DND-41 (cell line): ENCODE data around the gene SLC25A26.

Experiments used
- ATAC-seq: fragments of 200-7000 bp; cut with Tn5 transposase; 3 replicates; pipeline ENCODE4 v1.9.1; 2021; ENCODE audit warnings: low read depth; ENCODE audit not compliant: insufficient read depth
- DNase-seq: peaks from one replicate; pipeline ENCODE4 v3.0.0-alpha.2; 2020
- H2AFZ ChIP-seq: 2 replicates; pipeline ENCODE4 v1.6.0; 2012; ENCODE audit warnings: low read depth, low read length
- H3K27ac ChIP-seq: 2 replicates; pipeline ENCODE4 v1.5.1; 2012; ENCODE audit warnings: low read length, inconsistent platforms
- H3K27me3 ChIP-seq: fragments of 200-600 bp; sonication (generic); 2 replicates; pipeline ENCODE4 v1.6.0; 2012; ENCODE audit warnings: low read length, mild to moderate bottlenecking, inconsistent platforms; ENCODE audit not compliant: insufficient read depth, poor library complexity
- H3K36me3 ChIP-seq: 2 replicates; pipeline ENCODE4 v1.5.1; 2012; ENCODE audit warnings: low read length, inconsistent platforms; ENCODE audit not compliant: insufficient read depth
- H3K4me1 ChIP-seq: 2 replicates; pipeline ENCODE4 v1.5.1; 2012; ENCODE audit warnings: mild to moderate bottlenecking, low read length; ENCODE audit not compliant: insufficient read depth
- H3K4me2 ChIP-seq: 2 replicates; pipeline ENCODE4 v1.6.0; 2012; ENCODE audit warnings: mild to moderate bottlenecking, moderate library complexity, low read length, inconsistent platforms; ENCODE audit not compliant: insufficient read depth
- H3K4me3 ChIP-seq, 2 experiments: fragments of 200-600 bp in 1 of 2; shearing (Covaris generic) in 1 of 2; 2 replicates each; pipeline ENCODE4 v1.5.1; 2012 to 2016; ENCODE audit warnings: inconsistent platforms in 2 of 2, low read length in 2 of 2, mild to moderate bottlenecking in 2 of 2, low read depth in 1 of 2, moderate library complexity in 1 of 2
- H3K79me2 ChIP-seq: 2 replicates; pipeline ENCODE4 v1.6.0; 2012; ENCODE audit warnings: low read length, inconsistent platforms; ENCODE audit not compliant: insufficient read depth
- H3K9ac ChIP-seq: 2 replicates; pipeline ENCODE4 v1.6.0; 2012; ENCODE audit warnings: low read depth, mild to moderate bottlenecking, inconsistent platforms, low read length, moderate library complexity
- H3K9me3 ChIP-seq: 2 replicates; pipeline ENCODE4 v1.5.1; 2012; ENCODE audit warnings: low read length, moderate library complexity, mild to moderate bottlenecking, inconsistent platforms; ENCODE audit not compliant: insufficient read depth, severe bottlenecking
- H4K20me1 ChIP-seq: 2 replicates; pipeline ENCODE4 v1.6.0; 2012; ENCODE audit warnings: low read length; ENCODE audit not compliant: insufficient read depth
- EZH2 ChIP-seq: IDR thresholded peaks from 3 replicates; pipeline ENCODE4 v1.6.1; 2012; ENCODE audit warnings: borderline replicate concordance, low read depth, mild to moderate bottlenecking, moderate library complexity, low read length, inconsistent platforms; ENCODE audit not compliant: severe bottlenecking
- TF ChIP-seq, protein P1 (sequence below): IDR thresholded peaks from 2 replicates; pipeline ENCODE4 v1.5.1; 2012; ENCODE audit warnings: borderline replicate concordance, low read length, moderate library complexity, mild to moderate bottlenecking; ENCODE audit not compliant: poor library complexity, severe bottlenecking; ENCODE audit errors: extremely low read depth

The SLC25A26 gene

GRCh38 chr3:66198437-66199088, 22.2 kb upstream of the SLC25A26 start:
- Histone ChIP-seq H4K20me1 (no peaks in the 10 kb centered on the region), H3K4me3 (no peak overlapping the region), H3K36me3 (no peaks in the 10 kb centered on the region), H3K4me1 (no peaks in the 10 kb centered on the region), H3K27ac (no peak overlapping the region), H3K4me2 (no peak overlapping the region), H3K27me3 (no peaks in the 10 kb centered on the region), H3K9me3 (no peaks in the 10 kb centered on the region), H3K79me2 (no peaks in the 10 kb centered on the region), H2AFZ (no peak overlapping the region), H3K9ac (no peak overlapping the region)
- TF ChIP-seq, protein P1, sequence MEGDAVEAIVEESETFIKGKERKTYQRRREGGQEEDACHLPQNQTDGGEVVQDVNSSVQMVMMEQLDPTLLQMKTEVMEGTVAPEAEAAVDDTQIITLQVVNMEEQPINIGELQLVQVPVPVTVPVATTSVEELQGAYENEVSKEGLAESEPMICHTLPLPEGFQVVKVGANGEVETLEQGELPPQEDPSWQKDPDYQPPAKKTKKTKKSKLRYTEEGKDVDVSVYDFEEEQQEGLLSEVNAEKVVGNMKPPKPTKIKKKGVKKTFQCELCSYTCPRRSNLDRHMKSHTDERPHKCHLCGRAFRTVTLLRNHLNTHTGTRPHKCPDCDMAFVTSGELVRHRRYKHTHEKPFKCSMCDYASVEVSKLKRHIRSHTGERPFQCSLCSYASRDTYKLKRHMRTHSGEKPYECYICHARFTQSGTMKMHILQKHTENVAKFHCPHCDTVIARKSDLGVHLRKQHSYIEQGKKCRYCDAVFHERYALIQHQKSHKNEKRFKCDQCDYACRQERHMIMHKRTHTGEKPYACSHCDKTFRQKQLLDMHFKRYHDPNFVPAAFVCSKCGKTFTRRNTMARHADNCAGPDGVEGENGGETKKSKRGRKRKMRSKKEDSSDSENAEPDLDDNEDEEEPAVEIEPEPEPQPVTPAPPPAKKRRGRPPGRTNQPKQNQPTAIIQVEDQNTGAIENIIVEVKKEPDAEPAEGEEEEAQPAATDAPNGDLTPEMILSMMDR: no peak
- TF ChIP-seq EZH2: no peak
- DNase-seq: no peak
- peak; percentile 19; the same call in 1 of the 3 replicates for ATAC-seq

DNA sequence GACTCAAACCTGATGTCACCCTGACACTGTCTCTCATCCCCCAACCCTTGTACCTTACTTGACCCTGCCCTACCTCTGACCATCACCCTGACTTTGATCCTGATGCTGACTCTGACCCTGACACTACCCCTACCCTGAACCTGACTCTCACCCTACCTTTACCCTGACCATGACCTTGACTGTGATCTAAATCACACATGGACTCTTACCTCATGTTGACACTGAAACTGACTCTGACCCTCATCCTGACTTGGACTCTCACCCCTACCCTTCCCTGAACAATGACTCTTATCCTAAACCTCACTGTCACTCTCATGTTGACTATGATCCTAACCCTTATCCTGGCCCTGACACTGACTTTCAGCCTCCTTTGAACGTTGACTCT, 21.7 kb upstream of the SLC25A26 start:
- Histone ChIP-seq H3K27ac (no peak overlapping the region), H3K27me3 (no peaks in the 10 kb centered on the region), H3K4me3 (no peak overlapping the region), H4K20me1 (no peaks in the 10 kb centered on the region), H3K9ac (no peak overlapping the region), H3K4me2 (no peak overlapping the region), H3K9me3 (no peaks in the 10 kb centered on the region), H2AFZ (no peak overlapping the region), H3K36me3 (no peaks in the 10 kb centered on the region), H3K4me1 (no peaks in the 10 kb centered on the region), H3K79me2 (no peaks in the 10 kb centered on the region)
- ATAC-seq (no peak), DNase-seq (no peak)
- TF ChIP-seq, protein P1: no peak
- no peak for TF ChIP-seq EZH2

DNA sequence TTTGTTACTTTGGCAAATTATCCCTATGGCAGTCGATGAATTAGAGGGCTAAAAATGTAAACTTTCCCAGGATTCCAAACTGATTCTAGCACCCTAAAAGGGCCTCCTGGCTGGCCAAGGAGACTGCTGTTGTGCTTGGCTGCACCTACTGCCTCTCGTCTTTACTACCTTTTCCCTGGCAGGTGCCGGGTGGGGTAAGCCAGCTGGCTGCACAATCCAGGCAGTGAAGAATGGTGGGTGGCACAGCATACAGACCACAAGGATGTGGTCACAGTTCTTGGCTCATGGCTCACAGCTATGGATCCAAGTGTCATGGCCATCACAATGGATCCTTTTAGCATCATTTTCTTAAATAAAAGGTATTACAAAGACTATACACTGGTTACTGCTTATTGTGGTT, 20.7 kb upstream of the SLC25A26 start:
- DNase-seq (peak; percentile 19), ATAC-seq (peak; percentile 75)
- Histone ChIP-seq H3K36me3 (no peaks in the 10 kb centered on the region), H3K4me3 (no peak overlapping the region), H3K4me2 (no peak overlapping the region), H3K9ac (no peak overlapping the region), H4K20me1 (no peaks in the 10 kb centered on the region), H3K4me1 (no peaks in the 10 kb centered on the region), H3K27me3 (no peaks in the 10 kb centered on the region), H3K27ac (no peak overlapping the region), H2AFZ (no peak overlapping the region), H3K79me2 (no peaks in the 10 kb centered on the region), H3K9me3 (no peaks in the 10 kb centered on the region)
- TF ChIP-seq, protein P1: no peak
- TF ChIP-seq EZH2: no peak

DNA sequence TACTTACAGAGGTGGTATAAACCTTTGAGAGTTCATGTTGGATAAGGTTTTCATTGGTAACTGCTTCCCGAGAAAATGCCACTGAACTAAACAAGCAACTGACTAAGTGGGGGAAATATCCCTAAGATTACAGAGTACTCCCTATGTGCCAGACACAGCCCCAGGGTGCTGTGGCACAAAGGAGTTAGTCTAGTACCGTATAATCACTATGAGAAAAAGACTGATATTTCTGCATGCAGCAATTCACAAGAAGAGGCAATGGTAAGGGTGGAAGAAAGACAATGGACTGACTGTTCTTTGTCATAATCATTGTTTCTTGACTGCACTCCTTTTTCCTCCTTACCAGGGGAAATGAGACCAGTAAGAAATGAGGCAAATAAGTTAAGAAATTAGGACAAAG, 20.0 kb upstream of the SLC25A26 start:
- Histone ChIP-seq H3K4me1 (no peaks in the 10 kb centered on the region), H3K4me3 (no peak overlapping the region), H3K27ac (no peak overlapping the region), H2AFZ (no peak overlapping the region), H4K20me1 (no peaks in the 10 kb centered on the region), H3K36me3 (no peaks in the 10 kb centered on the region), H3K27me3 (no peaks in the 10 kb centered on the region), H3K9ac (no peak overlapping the region), H3K9me3 (no peaks in the 10 kb centered on the region), H3K4me2 (no peak overlapping the region), H3K79me2 (no peaks in the 10 kb centered on the region)
- DNase-seq: no peak
- TF ChIP-seq, protein P1: no peak
- TF ChIP-seq EZH2: no peak
- no peak for ATAC-seq
